Kidney (tissue), 14 donors: ENCODE measurements around the gene CCT7. TPM values are rescaled to one million over a fixed set of nuclear protein-coding genes. Genes with fewer than 3 reads are reported as not detected.

ENCODE experiments used
- DNase-seq, 5 donors: peaks; one replicate each; pipeline ENCODE4 v3.0.0-alpha.2; 2013 to 2020
- FAIRE-seq: peaks from 2 replicates; lab custom pipeline; 2012; peaks lifted over from hg19 to GRCh38; lab: Jason Lieb, UNC
- H3K27ac ChIP-seq, 2 donors: one replicate each; pipeline ENCODE4 v1.7.0; 2013; ENCODE audit warnings: low read depth in 2 of 2, low read length in 2 of 2, inconsistent platforms in 1 of 2
- H3K27me3 ChIP-seq: one replicate; pipeline ENCODE4 v1.7.1; 2013; ENCODE audit warnings: low read length, inconsistent platforms; ENCODE audit not compliant: control insufficient read depth, insufficient read depth
- H3K36me3 ChIP-seq, 3 donors: one replicate each; pipeline versions ENCODE4 v1.7.0 to v1.7.1; 2013; ENCODE audit warnings: low read length in 3 of 3, control low read depth in 1 of 3, inconsistent platforms in 1 of 3; ENCODE audit not compliant: insufficient read depth in 3 of 3, control insufficient read depth in 2 of 3
- H3K4me1 ChIP-seq, 3 donors: one replicate each; pipeline versions ENCODE4 v1.7.0 to v1.7.1; 2013; ENCODE audit warnings: low read length in 3 of 3, inconsistent platforms in 1 of 3, low read depth in 1 of 3; ENCODE audit not compliant: control insufficient read depth in 2 of 3, insufficient read depth in 2 of 3
- H3K4me3 ChIP-seq, 3 donors: one replicate each; pipeline versions ENCODE4 v1.7.0 to v1.8.1; 2013; ENCODE audit warnings: low read length in 3 of 3, control low read depth in 1 of 3, inconsistent platforms in 1 of 3
- H3K9ac ChIP-seq, 3 donors: one replicate each; pipeline versions ENCODE4 v1.7.0 to v1.7.1; 2013; ENCODE audit warnings: low read length in 3 of 3, control low read depth in 1 of 3, inconsistent platforms in 1 of 3
- H3K9me3 ChIP-seq, 3 donors: one replicate each; pipeline versions ENCODE4 v1.7.0 to v1.7.1; 2013; ENCODE audit warnings: low read length in 3 of 3, control low read depth in 1 of 3, inconsistent platforms in 1 of 3; ENCODE audit not compliant: control insufficient read depth in 2 of 3, insufficient read depth in 1 of 3
- intact Hi-C: fragments of 100-400 bp; cut with DNase I; formaldehyde crosslinking; loops from one replicate; pipeline ENCODE4 v1.11.1; 2022
- polyA plus RNA-seq: library from polyadenylated mRNA; stranded (reverse); fragments of 350-450 nt; fragmentation: Illumina TruSeq; extraction: RNeasy Lipid Tissue Mini Kit (QIAGEN cat#74804); gene quantifications from one replicate; pipeline ENCODE4 v1.2.3, GENCODE V29; 2014; ENCODE audit warnings: low read depth, low replicate concordance; ENCODE audit not compliant: insufficient read depth
- total RNA-seq: library from RNA; stranded (reverse); fragmentation: NEBNext Ultra II Directional; extraction: Animal tissue kit (Norgen Biotek cat#: 25700); gene quantifications from one replicate; pipeline ENCODE4 v1.2.1, GENCODE V29; 2021
- TF ChIP-seq, protein P1 (sequence below): IDR thresholded peaks from 3 replicates; pipeline ENCODE4 v1.5.1; 2012; ENCODE audit warnings: mild to moderate bottlenecking, moderate library complexity, borderline replicate concordance; ENCODE audit not compliant: insufficient read depth; ENCODE audit errors: extremely low read depth
- donor health status: control.
- donor health status: control.
- donor health status: control.
- donor health status: control.
- donor health status: control.
- donor health status: DM: yes; HTN: yes; CAD: no.
- donor health status: Normal renal cell carcinoma (clear cell type).

The CCT7 gene
- total and polyA plus RNA-seq, 2 donors from 2014 or later = 164 to 173 TPM

DNA sequence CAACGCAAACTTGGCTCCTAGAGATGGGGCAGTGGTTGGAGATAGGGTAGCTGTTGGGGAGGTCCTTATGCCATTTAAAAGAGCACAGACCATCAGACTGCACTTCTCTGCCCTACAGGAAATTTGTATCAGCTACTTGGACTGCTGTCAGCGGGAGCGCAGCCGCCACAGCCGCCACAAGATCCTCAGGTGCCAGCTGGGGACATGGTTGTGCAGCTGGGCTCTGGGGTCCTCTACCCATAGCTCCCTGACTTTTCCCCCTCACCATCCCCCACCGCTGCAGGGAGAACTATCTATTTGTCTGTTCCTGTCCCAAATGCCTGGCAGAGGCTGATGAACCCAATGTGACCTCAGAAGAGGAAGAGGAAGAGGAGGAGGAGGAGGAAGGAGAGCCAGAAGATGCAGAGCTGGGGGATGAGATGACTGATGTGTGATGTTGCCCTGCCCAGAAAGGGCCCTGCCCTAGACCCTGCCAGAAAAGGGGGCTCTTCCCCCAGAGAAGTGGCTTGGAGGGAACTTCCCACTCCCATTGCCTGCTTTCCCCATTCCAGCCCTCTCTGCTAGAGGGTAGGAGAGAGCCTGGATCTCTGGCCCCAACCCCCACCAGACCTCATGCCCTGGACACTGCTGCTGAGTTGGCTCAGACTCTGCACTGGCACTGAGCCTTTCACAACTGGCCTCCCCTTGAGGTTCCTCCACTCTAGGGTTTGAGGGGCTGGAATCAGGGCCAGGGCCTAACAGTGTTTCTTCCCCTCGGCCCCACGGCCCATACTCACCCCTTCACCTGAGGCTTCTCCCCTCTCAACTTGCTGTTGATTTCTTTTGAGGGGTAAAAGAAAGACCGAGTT is 8.4 kb upstream of the CCT7 start:
- H3K4me3 ChIP-seq = no peak overlapping the region
- intact Hi-C loops = no loop called here
- no peaks in the 10 kb centered on the region for H3K9me3 ChIP-seq
- no peaks in the 10 kb centered on the region for H3K4me1 ChIP-seq
- H3K27ac ChIP-seq = no peak overlapping the region
- TF ChIP-seq, protein P1, sequence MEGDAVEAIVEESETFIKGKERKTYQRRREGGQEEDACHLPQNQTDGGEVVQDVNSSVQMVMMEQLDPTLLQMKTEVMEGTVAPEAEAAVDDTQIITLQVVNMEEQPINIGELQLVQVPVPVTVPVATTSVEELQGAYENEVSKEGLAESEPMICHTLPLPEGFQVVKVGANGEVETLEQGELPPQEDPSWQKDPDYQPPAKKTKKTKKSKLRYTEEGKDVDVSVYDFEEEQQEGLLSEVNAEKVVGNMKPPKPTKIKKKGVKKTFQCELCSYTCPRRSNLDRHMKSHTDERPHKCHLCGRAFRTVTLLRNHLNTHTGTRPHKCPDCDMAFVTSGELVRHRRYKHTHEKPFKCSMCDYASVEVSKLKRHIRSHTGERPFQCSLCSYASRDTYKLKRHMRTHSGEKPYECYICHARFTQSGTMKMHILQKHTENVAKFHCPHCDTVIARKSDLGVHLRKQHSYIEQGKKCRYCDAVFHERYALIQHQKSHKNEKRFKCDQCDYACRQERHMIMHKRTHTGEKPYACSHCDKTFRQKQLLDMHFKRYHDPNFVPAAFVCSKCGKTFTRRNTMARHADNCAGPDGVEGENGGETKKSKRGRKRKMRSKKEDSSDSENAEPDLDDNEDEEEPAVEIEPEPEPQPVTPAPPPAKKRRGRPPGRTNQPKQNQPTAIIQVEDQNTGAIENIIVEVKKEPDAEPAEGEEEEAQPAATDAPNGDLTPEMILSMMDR = no peak
- DNase-seq = no peak
- no peak overlapping the region for H3K9ac ChIP-seq
- H3K36me3 ChIP-seq = peaks cover 0 to 44% (median 21%) of the 10 kb centered on the region in 3 donors
- FAIRE-seq = no peak
- no peaks in the 10 kb centered on the region for H3K27me3 ChIP-seq

DNA sequence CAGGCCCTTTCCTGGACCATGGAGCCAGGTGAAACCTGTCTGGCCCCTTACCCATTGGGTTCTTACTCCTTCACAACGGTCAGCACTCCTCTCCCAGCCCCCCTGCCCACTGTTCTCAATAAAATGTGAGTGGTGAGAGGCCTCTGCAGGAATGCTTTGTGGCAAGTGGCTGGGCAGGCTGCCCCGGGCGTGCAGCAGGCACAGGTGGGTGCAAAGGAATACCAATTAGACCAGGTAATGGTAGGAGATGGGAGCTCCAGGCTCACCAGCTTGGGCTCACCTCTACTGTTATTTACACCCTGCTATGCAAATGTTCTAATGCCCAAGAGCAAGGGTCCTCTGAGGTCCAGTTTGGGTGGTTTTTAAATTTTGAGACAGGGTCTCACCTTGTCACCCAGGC is 7.0 kb upstream of the CCT7 start:
- H3K36me3 ChIP-seq = peaks cover 0 to 44% (median 16%) of the 10 kb centered on the region in 3 donors
- H3K27me3 ChIP-seq = no peaks in the 10 kb centered on the region
- H3K9me3 ChIP-seq = no peaks in the 10 kb centered on the region
- H3K4me3 ChIP-seq = no peak overlapping the region
- no peaks in the 10 kb centered on the region for H3K4me1 ChIP-seq
- intact Hi-C loops = no loop called here
- H3K9ac ChIP-seq = no peak overlapping the region
- TF ChIP-seq, protein P1 = no peak
- no peak for DNase-seq
- H3K27ac ChIP-seq = no peak overlapping the region
- FAIRE-seq = no peak

DNA sequence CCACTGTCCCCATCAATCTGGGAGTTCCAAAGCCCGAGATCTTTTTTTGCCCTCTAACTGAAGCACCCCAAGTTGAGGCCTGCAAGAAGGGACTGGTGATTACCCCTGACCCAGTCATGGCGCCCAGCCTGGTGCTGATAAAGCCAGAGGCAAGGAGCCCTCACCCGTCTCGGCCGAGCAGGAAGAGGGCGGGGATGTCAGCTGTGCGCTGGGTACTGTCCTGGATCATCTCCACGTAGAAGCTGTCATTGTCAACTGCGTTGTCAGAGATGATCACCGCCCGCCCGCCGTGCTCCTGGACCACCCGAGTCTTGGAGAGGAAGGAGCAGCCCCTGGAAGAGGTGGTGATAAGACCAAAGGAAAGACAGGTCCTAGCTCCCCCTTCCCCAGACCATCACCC is 5.5 kb upstream of the CCT7 start:
- no peak overlapping the region for H3K27ac ChIP-seq
- intact Hi-C loops = no loop called here
- peaks cover 0 to 31% (median 11%) of the 10 kb centered on the region in 3 donors for H3K36me3 ChIP-seq
- TF ChIP-seq, protein P1 = no peak
- H3K9me3 ChIP-seq = no peaks in the 10 kb centered on the region
- peaks cover 3 to 9% (median 4%) of the 10 kb centered on the region in 3 donors for H3K4me1 ChIP-seq
- H3K27me3 ChIP-seq = no peaks in the 10 kb centered on the region
- no peak for FAIRE-seq
- no peak for DNase-seq
- H3K9ac ChIP-seq = no peak overlapping the region
- H3K4me3 ChIP-seq = no peak overlapping the region
